ENCODE data around the gene ENTPD8. TPM values are rescaled to one million over a fixed set of nuclear protein-coding genes. Genes with fewer than 3 reads are reported as not detected.

Gene ENTPD8
- total and polyA plus RNA-seq, 7 donors, result 0.01 TPM; not detected in 6

- Histone ChIP-seq H3K9me3 (no peaks in the 10 kb centered on the region), H3K27ac (no peak overlapping the region), H3K36me3 (ENCODE audit: insufficient read depth in 1 of 2, low read depth in 1 of 2) (peaks cover 0 to 18% of the 10 kb centered on the region in 2 donors), H3K4me1 (peaks cover 3% of the 10 kb centered on the region), H3K4me3 (no peak overlapping the region), H3K27me3 (ENCODE audit: insufficient read depth in 3 of 3, low read length in 2 of 3) (peaks cover 0 to 21% (median 5%) of the 10 kb centered on the region in 3 donors)
- intact Hi-C loops (cut with DNase I), result no loop called here
- no peak for TF ChIP-seq CTCF (IDR thresholded peaks at IDR 0.05)
- DNase-seq, result peak; percentile 14 to 52
- peak; percentile 8 to 26 (median 24) for ATAC-seq
- WGBS, 3 donors, result 37 to 47% (median 40%) methylated on average over 19 of the region's 19 CpGs
These were observed 4.8 kb upstream of the ENTPD8 start for GRCh38 chr9:137445930-137446431.

GRCh38 chr9:137445275-137445807 is 4.2 kb upstream of the ENTPD8 start:
- no peak overlapping the region for H3K27ac ChIP-seq
- TF ChIP-seq CTCF (IDR thresholded peaks at IDR 0.05), result peak; percentile 71
- no peaks in the 10 kb centered on the region for H3K9me3 ChIP-seq
- ATAC-seq (peak; percentile 78 to 91 (median 82)), DNase-seq (peak; percentile 81 to 87)
- no peak overlapping the region for H3K4me3 ChIP-seq
- peaks cover 0 to 18% of the 10 kb centered on the region in 2 donors for H3K36me3 ChIP-seq (ENCODE audit: insufficient read depth in 1 of 2, low read depth in 1 of 2)
- 14 to 21% (median 15%) methylated on average over 14 of the region's 14 CpGs for WGBS, 3 donors
- H3K27me3 ChIP-seq (ENCODE audit: insufficient read depth in 3 of 3, low read length in 2 of 3), result peaks cover 0 to 21% (median 5%) of the 10 kb centered on the region in 3 donors
- intact Hi-C loops (cut with DNase I), result no loop called here
- H3K4me1 ChIP-seq, result peaks cover 3% of the 10 kb centered on the region

- no peak overlapping the region for H3K4me3 ChIP-seq
- DNase-seq, result peak; percentile 4 to 9
- peaks cover 0 to 25% (median 5%) of the 10 kb centered on the region in 3 donors for H3K27me3 ChIP-seq (ENCODE audit: insufficient read depth in 3 of 3, low read length in 2 of 3)
- intact Hi-C loops (cut with DNase I), result no loop called here
- no peak for TF ChIP-seq CTCF (IDR thresholded peaks at IDR 0.05)
- no peaks in the 10 kb centered on the region for H3K9me3 ChIP-seq
- peaks cover 3% of the 10 kb centered on the region for H3K4me1 ChIP-seq
- 84 to 89% (median 89%) methylated on average over 14 of the region's 14 CpGs for WGBS, 3 donors
- H3K36me3 ChIP-seq (ENCODE audit: insufficient read depth in 1 of 2, low read depth in 1 of 2), result peaks cover 0 to 10% of the 10 kb centered on the region in 2 donors
- no peak overlapping the region for H3K27ac ChIP-seq
- ATAC-seq, result no peak
These were observed 3.1 kb upstream of the ENTPD8 start for GRCh38 chr9:137444106-137444790.

- intact Hi-C loops (cut with DNase I), result no loop called here
- WGBS, 3 donors, result 17 to 20% (median 19%) methylated on average over 6 to 7 of the region's 7 CpGs
- H3K36me3 ChIP-seq (ENCODE audit: insufficient read depth in 1 of 2, low read depth in 1 of 2), result no peaks in the 10 kb centered on the region
- DNase-seq, result no peak
- H3K27me3 ChIP-seq (ENCODE audit: insufficient read depth in 3 of 3, low read length in 2 of 3), result peaks cover 0 to 41% (median 5%) of the 10 kb centered on the region in 3 donors
- H3K4me3 ChIP-seq, result no peak overlapping the region
- H3K27ac ChIP-seq, result no peak overlapping the region
- ATAC-seq, result no peak
- TF ChIP-seq CTCF (IDR thresholded peaks at IDR 0.05), result no peak
- peaks cover 3% of the 10 kb centered on the region for H3K4me1 ChIP-seq
- H3K9me3 ChIP-seq, result no peaks in the 10 kb centered on the region
These were observed 771 bp upstream of the ENTPD8 start for GRCh38 chr9:137441935-137442321.
